ENCODE data around the gene MIA. TPM values are rescaled to one million over a fixed set of nuclear protein-coding genes. Genes with fewer than 3 reads are reported as not detected.

The MIA gene
- total and polyA plus RNA-seq, 9 of the 15 experiments (the other 6 are each of a cell fraction or from before 2014, with no cell fraction given) = 0.21 TPM; not detected in 8

- TF ChIP-seq, protein P1, sequence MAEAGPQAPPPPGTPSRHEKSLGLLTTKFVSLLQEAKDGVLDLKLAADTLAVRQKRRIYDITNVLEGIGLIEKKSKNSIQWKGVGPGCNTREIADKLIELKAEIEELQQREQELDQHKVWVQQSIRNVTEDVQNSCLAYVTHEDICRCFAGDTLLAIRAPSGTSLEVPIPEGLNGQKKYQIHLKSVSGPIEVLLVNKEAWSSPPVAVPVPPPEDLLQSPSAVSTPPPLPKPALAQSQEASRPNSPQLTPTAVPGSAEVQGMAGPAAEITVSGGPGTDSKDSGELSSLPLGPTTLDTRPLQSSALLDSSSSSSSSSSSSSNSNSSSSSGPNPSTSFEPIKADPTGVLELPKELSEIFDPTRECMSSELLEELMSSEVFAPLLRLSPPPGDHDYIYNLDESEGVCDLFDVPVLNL (CRISPR knock-in tag; IDR thresholded peaks at IDR 0.05; ENCODE audit: low read depth) = no peak
- TF ChIP-seq CTBP1 (IDR thresholded peaks at IDR 0.05; ENCODE audit: borderline replicate concordance) (peak; percentile 25; the same call in 1 of the 2 replicates), SRF (CRISPR knock-in tag; IDR thresholded peaks at IDR 0.05) (peak in 1 of 2 experiments; percentile 57; a peak in 1 of 4 replicates), UBTF (IDR thresholded peaks at IDR 0.05; ENCODE audit: borderline replicate concordance in 1 of 2, low read depth in 2 of 2, low read length in 2 of 2) (0 out of 4 replicates have a peak, but pooled peaks of 1 of the 2 experiments have one; percentile 38), TGIF2 (CRISPR knock-in tag; IDR thresholded peaks at IDR 0.05) (no peak), ESRRB (CRISPR knock-in tag; IDR thresholded peaks at IDR 0.05; ENCODE audit: borderline replicate concordance) (no peak), SUPT5H (IDR thresholded peaks at IDR 0.05) (0 out of 2 replicates have a peak, but pooled peaks have one; percentile 5), POLR2G (IDR thresholded peaks at IDR 0.05; ENCODE audit: low read depth, low read length) (peak; percentile 62), BCL6 (CRISPR knock-in tag; IDR thresholded peaks at IDR 0.05) (no peak), PRDM10 (IDR thresholded peaks at IDR 0.05; ENCODE audit: partially characterized antibody) (peak; percentile 30)
- TF ChIP-seq, protein P2, sequence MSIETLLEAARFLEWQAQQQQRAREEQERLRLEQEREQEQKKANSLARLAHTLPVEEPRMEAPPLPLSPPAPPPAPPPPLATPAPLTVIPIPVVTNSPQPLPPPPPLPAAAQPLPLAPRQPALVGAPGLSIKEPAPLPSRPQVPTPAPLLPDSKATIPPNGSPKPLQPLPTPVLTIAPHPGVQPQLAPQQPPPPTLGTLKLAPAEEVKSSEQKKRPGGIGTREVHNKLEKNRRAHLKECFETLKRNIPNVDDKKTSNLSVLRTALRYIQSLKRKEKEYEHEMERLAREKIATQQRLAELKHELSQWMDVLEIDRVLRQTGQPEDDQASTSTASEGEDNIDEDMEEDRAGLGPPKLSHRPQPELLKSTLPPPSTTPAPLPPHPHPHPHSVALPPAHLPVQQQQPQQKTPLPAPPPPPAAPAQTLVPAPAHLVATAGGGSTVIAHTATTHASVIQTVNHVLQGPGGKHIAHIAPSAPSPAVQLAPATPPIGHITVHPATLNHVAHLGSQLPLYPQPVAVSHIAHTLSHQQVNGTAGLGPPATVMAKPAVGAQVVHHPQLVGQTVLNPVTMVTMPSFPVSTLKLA (conservative IDR thresholded peaks at IDR 0.05) = 0 out of 4 replicates have a peak, but pooled peaks of 1 of the 2 experiments have one; percentile 13
- TF ChIP-seq, protein P3, sequence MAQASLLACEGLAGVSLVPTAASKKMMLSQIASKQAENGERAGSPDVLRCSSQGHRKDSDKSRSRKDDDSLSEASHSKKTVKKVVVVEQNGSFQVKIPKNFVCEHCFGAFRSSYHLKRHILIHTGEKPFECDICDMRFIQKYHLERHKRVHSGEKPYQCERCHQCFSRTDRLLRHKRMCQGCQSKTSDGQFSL (CRISPR knock-in tag; IDR thresholded peaks at IDR 0.05) = no peak
- TF ChIP-seq, protein P3 (tag; IDR thresholded peaks at IDR 0.05) = 0 out of 4 replicates have a peak, but pooled peaks of 1 of the 2 experiments have one; percentile 31
These were observed 27.2 kb downstream of the MIA start (continued) for GRCh38 chr19:40802300-40803169.

Measured in K562 (cell line).